GM19351 (cell line): Measurements from ENCODE around the gene PTHLH.

Source experiments
- ATAC-seq: cut with Tn5 transposase; IDR thresholded peaks from one replicate; pipeline ENCODE4 v1.9.1; 2021; ENCODE audit warnings: mild to moderate bottlenecking, moderate library complexity; ENCODE audit not compliant: unreplicated experiment

PTHLH gene

DNA sequence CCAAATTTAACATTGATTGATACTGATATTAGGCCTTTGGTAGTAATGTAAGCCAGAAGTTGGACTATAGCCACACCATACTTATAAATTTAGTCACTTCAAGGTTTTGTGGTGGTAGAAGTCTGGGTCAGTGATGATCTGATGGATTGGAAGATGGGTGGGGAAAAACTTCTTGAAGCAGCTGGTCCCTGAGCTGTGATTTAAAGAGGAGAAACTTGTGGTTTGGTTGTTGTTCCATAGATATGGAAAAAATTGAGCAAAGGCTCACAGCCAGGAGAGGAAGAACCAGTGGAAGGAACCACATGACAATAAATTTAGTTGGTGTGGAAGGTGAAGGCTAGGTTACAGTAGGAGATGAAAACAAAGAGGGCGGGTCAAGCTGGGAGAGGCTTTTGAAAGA, 26.1 kb downstream of the PTHLH start:
- ATAC-seq, result no peak

GRCh38 chr12:27940756-27941402, 31.7 kb downstream of the PTHLH start:
- ATAC-seq, result peak; percentile 91

DNA sequence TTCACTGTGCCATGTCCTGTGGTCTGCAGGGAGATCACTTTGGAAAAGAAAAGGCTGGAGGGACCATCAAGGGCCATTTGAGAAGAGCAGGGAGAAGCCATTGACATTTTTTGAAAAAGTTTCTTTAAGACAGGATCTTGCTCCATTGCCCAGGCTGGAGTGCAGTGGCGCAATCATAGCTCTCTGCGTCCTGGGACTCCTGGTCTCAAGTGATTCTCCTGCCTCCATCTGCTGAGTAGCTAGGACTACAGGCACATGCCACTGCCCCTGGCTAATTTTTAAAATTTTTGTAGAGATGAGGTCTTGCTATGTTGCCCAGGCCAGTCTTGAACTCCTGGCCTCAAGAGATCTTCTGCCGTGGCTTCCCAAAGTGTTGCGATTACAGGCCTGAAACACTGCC, 32.3 kb downstream of the PTHLH start:
- ATAC-seq, result no peak

DNA sequence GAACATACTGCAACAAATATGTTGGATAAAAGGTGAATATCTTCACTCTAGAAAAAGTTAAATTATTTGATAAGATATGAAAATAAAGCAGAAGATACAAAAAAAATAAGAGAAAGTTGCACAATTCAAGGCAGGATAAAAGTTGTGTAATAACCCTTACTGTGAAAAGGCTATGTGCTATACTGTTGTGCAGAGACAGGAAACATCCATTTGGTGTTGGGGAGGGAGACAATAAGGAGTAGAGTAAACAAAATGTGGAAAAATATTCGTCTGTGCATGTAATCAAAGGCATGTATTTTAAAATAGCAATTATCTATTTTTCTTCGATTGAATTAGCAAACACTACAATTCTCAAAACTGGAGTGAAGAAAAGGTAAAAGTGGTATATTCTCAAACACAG, 34.8 kb downstream of the PTHLH start:
- ATAC-seq, result no peak

DNA sequence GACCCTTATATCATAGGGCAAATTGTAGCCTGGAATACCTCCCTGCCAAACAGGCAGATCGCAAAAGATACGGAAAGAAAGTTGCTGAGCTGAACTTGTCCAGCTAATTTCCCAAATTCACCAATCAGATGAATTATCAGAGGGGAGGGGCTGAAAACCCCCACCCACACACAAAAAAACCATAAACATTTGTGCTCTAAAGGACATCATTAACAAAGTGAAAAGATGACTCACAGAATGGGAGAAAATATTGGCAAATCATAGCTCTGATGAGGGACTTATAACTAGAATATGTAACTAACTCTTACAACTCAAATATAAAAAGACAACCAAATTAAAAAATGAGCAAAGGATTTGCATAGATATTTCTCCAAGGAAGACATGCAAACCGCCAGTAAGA, 36.3 kb downstream of the PTHLH start:
- ATAC-seq, result no peak

DNA sequence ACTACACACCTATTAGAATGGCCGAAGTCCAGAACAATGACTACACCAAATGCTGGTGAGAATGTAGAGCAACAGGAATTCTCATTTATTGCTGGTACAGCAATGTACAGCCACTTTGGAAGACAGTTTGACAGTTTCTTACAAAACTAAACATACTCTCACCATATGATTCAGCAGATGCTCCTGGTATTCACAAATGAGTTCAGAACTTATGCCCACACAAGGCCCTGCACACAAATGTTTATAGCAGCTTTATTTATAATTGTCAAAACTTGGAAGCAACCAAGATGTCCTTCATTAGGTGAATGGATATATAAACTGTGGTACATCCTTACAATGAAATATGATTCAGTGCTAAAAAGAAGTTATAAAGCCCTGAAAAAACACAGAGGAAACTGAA, 38.3 kb downstream of the PTHLH start:
- no peak for ATAC-seq

DNA sequence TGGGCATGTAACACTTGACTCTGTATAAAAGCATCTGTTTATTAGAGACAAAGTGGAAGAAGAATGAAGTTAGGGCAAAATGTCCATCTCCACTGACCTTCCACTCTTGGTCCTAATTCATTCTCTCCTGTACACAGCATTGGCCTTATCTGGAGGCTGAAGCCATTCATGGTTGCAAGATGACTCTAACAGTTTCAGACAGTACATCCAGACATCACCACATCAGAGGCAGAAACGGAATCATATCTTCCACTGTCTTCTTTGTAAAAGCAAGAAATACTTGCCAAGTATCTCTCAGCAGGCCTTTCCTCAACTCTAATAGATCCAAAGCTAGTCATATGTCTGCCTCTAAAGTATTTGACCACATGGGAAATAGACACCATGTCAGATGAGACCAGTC, 41.1 kb downstream of the PTHLH start:
- ATAC-seq, result no peak

GRCh38 chr12:27927347-27927746, 45.2 kb downstream of the PTHLH start:
- ATAC-seq, result no peak

GRCh38 chr12:27924350-27925135, 48.0 kb downstream of the PTHLH start:
- no peak for ATAC-seq

DNA sequence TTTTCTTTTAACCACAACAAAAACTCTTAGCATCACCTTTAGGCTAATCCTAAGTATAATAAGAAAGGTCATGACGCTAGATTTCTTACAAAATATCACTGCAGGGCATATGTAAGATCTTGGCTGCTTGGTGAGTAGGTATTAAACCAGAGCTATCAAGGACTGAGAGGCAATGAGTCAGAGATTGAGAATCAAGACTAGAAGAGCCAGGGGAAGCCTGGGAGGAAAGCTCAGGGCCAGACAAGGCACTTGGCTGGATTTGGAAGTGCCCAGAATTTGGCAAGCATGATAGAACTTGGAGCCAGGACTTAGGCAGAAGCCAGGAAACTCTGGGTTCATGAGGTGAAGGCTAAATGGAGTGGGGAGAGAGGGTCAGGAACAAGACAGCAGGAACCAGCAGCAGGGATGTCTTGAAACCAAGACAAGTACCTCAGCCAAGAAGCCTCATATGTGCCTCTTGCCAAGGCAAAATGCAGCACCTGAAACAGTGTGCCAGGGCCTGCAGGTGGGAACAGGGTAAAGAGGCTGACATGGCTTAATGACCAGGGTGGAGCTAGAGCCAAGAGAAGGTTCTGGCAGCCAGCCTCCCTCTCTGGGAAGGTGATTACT, 49.9 kb downstream of the PTHLH start:
- no peak for ATAC-seq

DNA sequence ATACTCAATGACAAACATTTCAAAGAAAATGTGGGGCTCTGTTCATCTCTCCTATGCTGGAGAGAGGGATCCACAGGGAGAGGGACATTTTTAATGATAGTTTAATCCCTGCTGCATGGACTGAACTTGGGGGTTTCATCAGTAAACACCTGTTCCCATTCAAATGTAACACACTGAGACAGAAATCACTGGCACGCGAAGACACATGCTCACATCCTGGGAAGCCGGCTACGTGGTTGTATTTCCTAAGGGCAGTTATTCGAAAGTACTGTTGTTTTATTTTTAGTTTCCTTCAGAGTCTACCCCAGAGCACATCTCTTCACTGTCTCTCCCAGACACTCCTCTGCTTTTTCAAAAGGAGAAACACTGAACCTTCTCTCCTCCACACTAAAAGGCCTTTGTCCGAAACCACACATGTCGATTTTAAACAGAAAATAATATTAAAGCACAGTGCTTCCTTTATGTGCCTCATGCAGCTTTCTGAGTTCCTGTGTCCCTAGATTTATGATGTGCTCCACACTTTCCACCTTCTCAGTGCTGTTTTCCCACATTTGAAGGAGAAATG, 52.8 kb downstream of the PTHLH start:
- ATAC-seq, result no peak

GRCh38 chr12:27915536-27915935, 57.0 kb downstream of the PTHLH start:
- ATAC-seq, result no peak

DNA sequence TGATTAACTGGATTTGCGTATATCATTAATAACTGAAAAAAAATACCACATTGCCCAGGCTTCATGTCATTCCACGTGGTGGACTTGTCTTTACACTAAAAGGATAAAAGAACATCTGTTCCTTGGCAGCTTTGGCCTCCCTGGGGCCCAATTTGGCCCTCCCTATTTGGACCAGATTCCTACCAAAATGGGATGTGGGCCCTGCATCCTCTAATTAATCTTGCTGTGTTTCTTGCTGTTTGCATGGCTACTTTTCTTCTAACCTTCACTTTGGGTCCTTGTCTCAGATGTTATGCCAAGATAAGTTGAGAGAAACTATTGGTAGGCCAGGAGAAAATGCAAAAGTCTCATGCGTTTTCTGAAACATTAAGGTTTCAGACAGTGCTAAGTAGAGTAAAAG, 57.5 kb downstream of the PTHLH start:
- ATAC-seq, result no peak

DNA sequence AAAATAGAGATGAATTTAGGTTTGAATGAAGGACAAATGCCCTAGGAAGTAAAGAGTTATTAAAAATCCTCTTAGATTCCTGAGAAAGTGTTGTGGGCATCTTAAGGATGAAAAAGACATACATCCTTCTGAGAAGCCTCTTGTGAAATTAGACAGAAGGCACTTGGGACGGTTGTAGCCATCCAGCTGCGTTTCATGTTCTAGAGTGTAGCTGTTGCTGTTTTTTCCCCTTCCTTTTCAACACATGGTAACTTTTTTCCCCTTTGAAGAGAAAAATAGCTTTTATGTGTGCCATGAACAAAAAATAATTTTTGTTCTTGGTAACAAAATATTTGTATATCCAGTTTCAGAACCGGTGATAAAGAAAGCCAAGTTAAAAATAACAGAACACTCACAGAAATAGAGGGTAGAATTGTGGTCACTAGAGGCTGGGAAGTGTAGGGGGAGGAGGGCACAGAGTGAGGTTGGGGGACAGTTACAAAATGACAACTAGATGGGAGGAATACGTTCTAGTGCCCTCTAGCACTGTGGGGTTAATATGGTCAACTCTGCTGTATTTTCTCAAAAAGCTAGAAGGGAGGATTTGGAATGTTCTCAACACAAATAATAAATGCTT, 58.4 kb downstream of the PTHLH start:
- peak; percentile 75 for ATAC-seq

DNA sequence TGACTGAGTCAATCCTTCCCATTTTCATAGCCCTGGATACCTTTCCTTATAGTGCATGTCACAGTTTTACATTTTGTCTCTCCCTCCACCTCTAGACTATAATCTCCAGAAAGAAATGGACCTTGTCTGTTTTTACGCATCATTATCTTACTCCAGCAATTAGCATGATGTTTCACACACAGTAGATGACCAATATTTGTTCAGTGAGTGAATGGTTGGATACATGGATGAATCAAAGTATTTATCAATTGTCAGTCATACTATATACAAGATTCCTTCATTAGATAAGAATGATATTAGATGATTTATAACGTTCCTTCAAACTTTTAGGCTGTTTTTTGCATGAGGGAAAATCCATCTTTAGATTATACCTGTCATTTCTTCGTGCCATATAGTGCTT, 61.1 kb downstream of the PTHLH start:
- no peak for ATAC-seq
